ENCODE results near the gene ACTG2.
A peak's percentile ranks its signal among the peaks of the same experiment; 100 is the strongest.
"Not testable (repeated sequence)": the region's sequence is repeated elsewhere in the genome, so short reads cannot be mapped to it uniquely, and the experiment has no call there.

Gene ACTG2

GRCh38 chr2:73868204-73868978, 24.4 kb upstream of the ACTG2 start:
- ATAC-seq (ENCODE audit: insufficient read depth, low read depth) (no peak), DNase-seq (no peak)
- no peak overlapping the region for H3K27ac ChIP-seq (ENCODE audit: low read length)
- no peaks in the 10 kb centered on the region for H3K4me1 ChIP-seq (ENCODE audit: insufficient read depth, low read length)
- no peaks in the 10 kb centered on the region for H3K79me2 ChIP-seq (ENCODE audit: insufficient read depth, low read length)
- no peak for TF ChIP-seq CTCF (IDR thresholded peaks at IDR 0.05; ENCODE audit: borderline replicate concordance, extremely low read depth, low read length, poor library complexity, severe bottlenecking)
- no peak for TF ChIP-seq EZH2 (IDR thresholded peaks at IDR 0.05; ENCODE audit: borderline replicate concordance, low read depth, low read length, severe bottlenecking)
- H3K36me3 ChIP-seq (ENCODE audit: insufficient read depth, low read length): peaks cover 33% of the 10 kb centered on the region
- H4K20me1 ChIP-seq (ENCODE audit: insufficient read depth, low read length): no peaks in the 10 kb centered on the region
- no peak overlapping the region for H3K9ac ChIP-seq (ENCODE audit: low read depth, low read length)
- H3K4me2 ChIP-seq (ENCODE audit: insufficient read depth, low read length): no peak overlapping the region
- H3K9me3 ChIP-seq (ENCODE audit: insufficient read depth, low read length, severe bottlenecking): no peaks in the 10 kb centered on the region
- no peak overlapping the region for H2AFZ ChIP-seq (ENCODE audit: low read depth, low read length)
- no peaks in the 10 kb centered on the region for H3K27me3 ChIP-seq (ENCODE audit: insufficient read depth, low read length, poor library complexity)
- no peak overlapping the region for H3K4me3 ChIP-seq (ENCODE audit: low read depth in 1 of 2, low read length in 2 of 2)

- no peaks in the 10 kb centered on the region for H3K79me2 ChIP-seq (ENCODE audit: insufficient read depth, low read length)
- no peak overlapping the region for H3K9ac ChIP-seq (ENCODE audit: low read depth, low read length)
Observed at GRCh38 chr2:73870084-73870483, 22.7 kb upstream of the ACTG2 start.

GRCh38 chr2:73877071-73877802, 15.6 kb upstream of the ACTG2 start:
- Histone ChIP-seq H3K4me1 (ENCODE audit: insufficient read depth, low read length) (no peaks in the 10 kb centered on the region), H3K27ac (ENCODE audit: low read length) (no peak overlapping the region), H3K27me3 (ENCODE audit: insufficient read depth, low read length, poor library complexity) (no peaks in the 10 kb centered on the region), H3K4me2 (ENCODE audit: insufficient read depth, low read length) (no peak overlapping the region), H3K36me3 (ENCODE audit: insufficient read depth, low read length) (no peaks in the 10 kb centered on the region), H2AFZ (ENCODE audit: low read depth, low read length) (0 out of 2 replicates have a peak overlapping the region, but pooled peaks have one; percentile 9), H3K9ac (ENCODE audit: low read depth, low read length) (no peak overlapping the region), H3K79me2 (ENCODE audit: insufficient read depth, low read length) (no peaks in the 10 kb centered on the region), H3K9me3 (ENCODE audit: insufficient read depth, low read length, severe bottlenecking) (no peaks in the 10 kb centered on the region), H3K4me3 (ENCODE audit: low read depth in 1 of 2, low read length in 2 of 2) (no peak overlapping the region), H4K20me1 (ENCODE audit: insufficient read depth, low read length) (no peaks in the 10 kb centered on the region)
- no peak for DNase-seq
- no peak for ATAC-seq (ENCODE audit: insufficient read depth, low read depth)
- no peak for TF ChIP-seq EZH2 (IDR thresholded peaks at IDR 0.05; ENCODE audit: borderline replicate concordance, low read depth, low read length, severe bottlenecking)
- no peak for TF ChIP-seq CTCF (IDR thresholded peaks at IDR 0.05; ENCODE audit: borderline replicate concordance, extremely low read depth, low read length, poor library complexity, severe bottlenecking)

More at GRCh38 chr2:73870084-73870483, 22.7 kb upstream of the ACTG2 start:
- Histone ChIP-seq H2AFZ (ENCODE audit: low read depth, low read length) (no peak overlapping the region), H3K27ac (ENCODE audit: low read length) (no peak overlapping the region), H3K4me1 (ENCODE audit: insufficient read depth, low read length) (no peaks in the 10 kb centered on the region), H3K4me2 (ENCODE audit: insufficient read depth, low read length) (no peak overlapping the region), H3K4me3 (ENCODE audit: low read depth in 1 of 2, low read length in 2 of 2) (no peak overlapping the region), H4K20me1 (ENCODE audit: insufficient read depth, low read length) (no peaks in the 10 kb centered on the region), H3K36me3 (ENCODE audit: insufficient read depth, low read length) (peaks cover 17% of the 10 kb centered on the region), H3K9me3 (ENCODE audit: insufficient read depth, low read length, severe bottlenecking) (no peaks in the 10 kb centered on the region), H3K27me3 (ENCODE audit: insufficient read depth, low read length, poor library complexity) (no peaks in the 10 kb centered on the region)
- no peak for ATAC-seq (ENCODE audit: insufficient read depth, low read depth)
- no peak for DNase-seq
- TF ChIP-seq CTCF (IDR thresholded peaks at IDR 0.05; ENCODE audit: borderline replicate concordance, extremely low read depth, low read length, poor library complexity, severe bottlenecking) (no peak), EZH2 (IDR thresholded peaks at IDR 0.05; ENCODE audit: borderline replicate concordance, low read depth, low read length, severe bottlenecking) (no peak)

- H3K36me3 ChIP-seq (ENCODE audit: insufficient read depth, low read length); H3K27me3 ChIP-seq (ENCODE audit: insufficient read depth, low read length, poor library complexity); H3K4me1 ChIP-seq (ENCODE audit: insufficient read depth, low read length); DNase-seq; ATAC-seq (ENCODE audit: insufficient read depth, low read depth); H3K4me3 ChIP-seq (ENCODE audit: low read depth in 1 of 2, low read length in 2 of 2); H3K9me3 ChIP-seq (ENCODE audit: insufficient read depth, low read length, severe bottlenecking); H4K20me1 ChIP-seq (ENCODE audit: insufficient read depth, low read length); H3K79me2 ChIP-seq (ENCODE audit: insufficient read depth, low read length); H3K27ac ChIP-seq (ENCODE audit: low read length); H2AFZ ChIP-seq (ENCODE audit: low read depth, low read length); H3K9ac ChIP-seq (ENCODE audit: low read depth, low read length); H3K4me2 ChIP-seq (ENCODE audit: insufficient read depth, low read length): not testable (repeated sequence)
Observed at GRCh38 chr2:73877984-73878383, 14.8 kb upstream of the ACTG2 start.
